Measurements from ENCODE around the gene CNTNAP5. TPM values are rescaled to one million over a fixed set of nuclear protein-coding genes. Genes with fewer than 3 reads are reported as not detected.

The CNTNAP5 gene
- total and polyA plus RNA-seq, 9 of the 15 experiments (the other 6 are each of a cell fraction or from before 2014, with no cell fraction given): not detected

DNA sequence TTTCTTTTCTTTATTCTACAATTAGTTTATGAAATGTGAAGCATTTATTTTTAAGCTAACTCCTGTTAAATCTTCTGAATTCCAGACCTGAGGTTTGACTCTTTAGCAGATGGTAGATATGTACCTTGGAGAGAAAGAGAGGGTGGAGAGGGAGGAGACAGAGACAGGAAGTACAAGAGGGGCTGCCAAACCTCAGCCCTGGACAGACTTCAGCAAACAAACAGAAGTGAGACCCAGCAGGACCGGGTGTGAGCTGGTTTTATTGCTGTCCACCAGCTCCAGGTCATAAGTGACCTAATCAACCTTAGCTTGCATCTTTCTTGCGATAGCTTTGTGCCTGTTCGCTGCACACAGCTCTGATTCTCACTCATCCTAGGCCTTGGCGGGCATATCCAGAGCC is 168.6 kb downstream of the CNTNAP5 start:
- CTCF ChIA-PET (ENCODE audit: low intra/inter-chr PET ratio): no interaction called here
- in situ Hi-C loops (cut with MboI): no loop called here
- Histone ChIP-seq H3K9me1 (ENCODE audit: control insufficient read depth, insufficient read depth, low read length) (no peaks in the 10 kb centered on the region), H3K36me3 (ENCODE audit: control insufficient read depth, insufficient read depth, low read length) (no peaks in the 10 kb centered on the region), H3K9me3 (replicated peaks; ENCODE audit: control insufficient read depth, insufficient read depth, low read depth, low read length) (no peaks in the 10 kb centered on the region), H3K27me3 (ENCODE audit: control insufficient read depth in 2 of 2, insufficient read depth in 2 of 2, low read length in 2 of 2) (no peaks in the 10 kb centered on the region), H3K27ac (ENCODE audit: extremely low read depth, low read depth, low read length) (no peak overlapping the region), H3K4me3 (no peak overlapping the region), H3K4me2 (ENCODE audit: insufficient read depth, low read length) (no peak overlapping the region), H4K20me1 (replicated peaks; ENCODE audit: control insufficient read depth, insufficient read depth, low read length) (no peaks in the 10 kb centered on the region), H2AFZ (ENCODE audit: low read depth, low read length) (no peak overlapping the region), H3K79me2 (ENCODE audit: control insufficient read depth, insufficient read depth, low read length) (no peaks in the 10 kb centered on the region), H3K9ac (ENCODE audit: insufficient read depth in 1 of 2, low read depth in 2 of 2, low read length in 2 of 2) (no peak overlapping the region), H3K4me1 (replicated peaks in 1 of 2; ENCODE audit: control insufficient read depth in 2 of 2, insufficient read depth in 2 of 2, low read length in 2 of 2) (no peaks in the 10 kb centered on the region)
- POLR2A ChIA-PET: no interaction called here
- no peak for TF ChIP-seq EP400 (IDR thresholded peaks at IDR 0.05)
- no peak for TF ChIP-seq ZKSCAN8 (CRISPR knock-in tag; IDR thresholded peaks at IDR 0.05)
- no peak for TF ChIP-seq STAG1 (CRISPR knock-in tag; IDR thresholded peaks at IDR 0.05; ENCODE audit: borderline replicate concordance)
- TF ChIP-seq RBBP5 (IDR thresholded peaks at IDR 0.05; ENCODE audit: borderline replicate concordance, insufficient read depth, low read length, poor library complexity, severe bottlenecking): no peak
- no peak for TF ChIP-seq CREB3L1 (IDR thresholded peaks at IDR 0.05; ENCODE audit: borderline replicate concordance, low read depth)
- TF ChIP-seq, protein P1, sequence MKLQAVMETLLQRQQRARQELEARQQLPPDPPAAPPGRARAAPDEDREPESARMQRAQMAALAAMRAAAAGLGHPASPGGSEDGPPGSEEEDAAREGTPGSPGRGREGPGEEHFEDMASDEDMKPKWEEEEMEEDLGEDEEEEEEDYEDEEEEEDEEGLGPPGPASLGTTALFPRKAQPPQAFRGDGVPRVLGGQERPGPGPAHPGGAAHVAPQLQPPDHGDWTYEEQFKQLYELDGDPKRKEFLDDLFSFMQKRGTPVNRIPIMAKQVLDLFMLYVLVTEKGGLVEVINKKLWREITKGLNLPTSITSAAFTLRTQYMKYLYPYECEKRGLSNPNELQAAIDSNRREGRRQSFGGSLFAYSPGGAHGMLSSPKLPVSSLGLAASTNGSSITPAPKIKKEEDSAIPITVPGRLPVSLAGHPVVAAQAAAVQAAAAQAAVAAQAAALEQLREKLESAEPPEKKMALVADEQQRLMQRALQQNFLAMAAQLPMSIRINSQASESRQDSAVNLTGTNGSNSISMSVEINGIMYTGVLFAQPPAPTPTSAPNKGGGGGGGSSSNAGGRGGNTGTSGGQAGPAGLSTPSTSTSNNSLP (IDR thresholded peaks at IDR 0.05; ENCODE audit: borderline replicate concordance, low read depth, low read length): no peak
- intact Hi-C loops (cut with micrococcal nuclease): no loop called here
- 0% methylated on average over 4 of the region's 4 CpGs for WGBS (ENCODE audit: insufficient coverage, low coverage, missing lambda C conversion rate)
- ATAC-seq: no peak
- no peak for FAIRE-seq
- no TSS peak for BruUV-seq (replicated peaks)
- DNase-seq (ENCODE audit: extremely low read depth in 1 of 4, low spot score in 3 of 4): no peak

Measured in K562 (cell line).